ENCODE measurements around the gene OR52L1. TPM values are rescaled to one million over a fixed set of nuclear protein-coding genes. Genes with fewer than 3 reads are reported as not detected.

The OR52L1 gene
- total RNA-seq, result not detected

DNA sequence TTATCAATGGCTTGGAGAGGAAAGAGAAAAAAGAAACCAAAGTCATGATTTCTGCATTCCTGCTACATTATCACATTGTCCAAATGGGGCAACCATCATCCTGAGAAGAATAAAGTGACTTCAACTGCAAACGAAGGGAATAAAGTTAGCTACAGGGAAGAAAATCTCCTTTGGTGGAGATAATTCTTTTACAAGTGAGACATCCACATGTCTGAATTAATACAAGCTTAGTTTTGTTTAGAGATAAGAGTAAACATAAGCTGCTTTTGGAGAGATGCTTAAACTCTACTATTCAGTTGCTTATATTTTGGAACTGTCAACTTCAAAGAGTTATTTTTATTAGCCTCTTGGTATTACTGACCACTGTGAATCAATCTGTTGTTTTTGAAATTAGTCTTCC is at the start of gene OR52L1:
Gene OR52L1 (minus strand): TSS at position 101 of the 400 bp plus-strand sequence. CDS start 55 bp downstream, at position 46.
- no peaks in the 10 kb centered on the region for H3K4me1 ChIP-seq (ENCODE audit: control insufficient read depth in 3 of 3, insufficient read depth in 3 of 3, low read length in 3 of 3)
- no peak within 1 kb of the TSS for H3K4me3 ChIP-seq (ENCODE audit: low read length in 3 of 3)
- H3K27me3 ChIP-seq (ENCODE audit: control insufficient read depth in 3 of 3, insufficient read depth in 3 of 3, low read length in 3 of 3), result peaks cover 0 to 10% (median 0%) of the 10 kb centered on the region in 3 donors
- H3K9me3 ChIP-seq (ENCODE audit: control insufficient read depth in 3 of 3, low read length in 3 of 3), result no peaks in the 10 kb centered on the region
- no peaks in the 10 kb centered on the region for H3K36me3 ChIP-seq (ENCODE audit: control insufficient read depth in 3 of 3, insufficient read depth in 3 of 3, low read length in 3 of 3)
- no peak within 1 kb of the TSS for H3K9ac ChIP-seq (ENCODE audit: low read depth in 1 of 3, low read length in 3 of 3)
- no peak within 1 kb of the TSS for H3K27ac ChIP-seq (ENCODE audit: low read depth, low read length)

- Histone ChIP-seq H3K27me3 (ENCODE audit: control insufficient read depth in 3 of 3, insufficient read depth in 3 of 3, low read length in 3 of 3) (no peaks in the 10 kb centered on the region), H3K4me1 (ENCODE audit: control insufficient read depth in 3 of 3, insufficient read depth in 3 of 3, low read length in 3 of 3) (no peaks in the 10 kb centered on the region), H3K9ac (ENCODE audit: low read depth in 1 of 3, low read length in 3 of 3) (no peak within 1 kb of the TSS), H3K36me3 (ENCODE audit: control insufficient read depth in 3 of 3, insufficient read depth in 3 of 3, low read length in 3 of 3) (no peaks in the 10 kb centered on the region), H3K9me3 (ENCODE audit: control insufficient read depth in 3 of 3, low read length in 3 of 3) (no peaks in the 10 kb centered on the region), H3K27ac (ENCODE audit: low read depth, low read length) (no peak within 1 kb of the TSS), H3K4me3 (ENCODE audit: low read length in 3 of 3) (no peak within 1 kb of the TSS)
Observed at GRCh38 chr11:6030708-6031405, 44.1 kb upstream of the OR52L1 start, which contains the start of gene OR56A1. OR56A1 (minus strand) TSS chr11:6030758; CDS start chr11:6027692, 3,066 bp downstream.

- Histone ChIP-seq H3K4me3 (ENCODE audit: low read length in 3 of 3) (no peak overlapping the region), H3K27ac (ENCODE audit: low read depth, low read length) (no peak overlapping the region), H3K9ac (ENCODE audit: low read depth in 1 of 3, low read length in 3 of 3) (no peak overlapping the region), H3K9me3 (ENCODE audit: control insufficient read depth in 3 of 3, low read length in 3 of 3) (no peaks in the 10 kb centered on the region), H3K4me1 (ENCODE audit: control insufficient read depth in 3 of 3, insufficient read depth in 3 of 3, low read length in 3 of 3) (no peaks in the 10 kb centered on the region), H3K36me3 (ENCODE audit: control insufficient read depth in 3 of 3, insufficient read depth in 3 of 3, low read length in 3 of 3) (no peaks in the 10 kb centered on the region), H3K27me3 (ENCODE audit: control insufficient read depth in 3 of 3, insufficient read depth in 3 of 3, low read length in 3 of 3) (no peaks in the 10 kb centered on the region)
Observed at GRCh38 chr11:6027501-6027900, 40.7 kb upstream of the OR52L1 start.

GRCh38 chr11:6025056-6025455 is 38.3 kb upstream of the OR52L1 start:
- no peak overlapping the region for H3K4me3 ChIP-seq (ENCODE audit: low read length in 3 of 3)
- no peaks in the 10 kb centered on the region for H3K4me1 ChIP-seq (ENCODE audit: control insufficient read depth in 3 of 3, insufficient read depth in 3 of 3, low read length in 3 of 3)
- no peaks in the 10 kb centered on the region for H3K36me3 ChIP-seq (ENCODE audit: control insufficient read depth in 3 of 3, insufficient read depth in 3 of 3, low read length in 3 of 3)
- no peaks in the 10 kb centered on the region for H3K9me3 ChIP-seq (ENCODE audit: control insufficient read depth in 3 of 3, low read length in 3 of 3)
- H3K27me3 ChIP-seq (ENCODE audit: control insufficient read depth in 3 of 3, insufficient read depth in 3 of 3, low read length in 3 of 3), result no peaks in the 10 kb centered on the region
- no peak overlapping the region for H3K27ac ChIP-seq (ENCODE audit: low read depth, low read length)
- H3K9ac ChIP-seq (ENCODE audit: low read depth in 1 of 3, low read length in 3 of 3), result no peak overlapping the region

GRCh38 chr11:6022956-6023355 is 36.2 kb upstream of the OR52L1 start:
- Histone ChIP-seq H3K9ac (ENCODE audit: low read depth in 1 of 3, low read length in 3 of 3) (no peak overlapping the region), H3K36me3 (ENCODE audit: control insufficient read depth in 3 of 3, insufficient read depth in 3 of 3, low read length in 3 of 3) (no peaks in the 10 kb centered on the region), H3K9me3 (ENCODE audit: control insufficient read depth in 3 of 3, low read length in 3 of 3) (no peaks in the 10 kb centered on the region), H3K4me3 (ENCODE audit: low read length in 3 of 3) (no peak overlapping the region), H3K27me3 (ENCODE audit: control insufficient read depth in 3 of 3, insufficient read depth in 3 of 3, low read length in 3 of 3) (no peaks in the 10 kb centered on the region), H3K4me1 (ENCODE audit: control insufficient read depth in 3 of 3, insufficient read depth in 3 of 3, low read length in 3 of 3) (no peaks in the 10 kb centered on the region), H3K27ac (ENCODE audit: low read depth, low read length) (no peak overlapping the region)

GRCh38 chr11:6013042-6013441 is 26.3 kb upstream of the OR52L1 start:
- H3K4me3 ChIP-seq (ENCODE audit: low read length in 3 of 3), result no peak overlapping the region
- H3K9me3 ChIP-seq (ENCODE audit: control insufficient read depth in 3 of 3, low read length in 3 of 3), result no peaks in the 10 kb centered on the region
- no peaks in the 10 kb centered on the region for H3K36me3 ChIP-seq (ENCODE audit: control insufficient read depth in 3 of 3, insufficient read depth in 3 of 3, low read length in 3 of 3)
- no peak overlapping the region for H3K27ac ChIP-seq (ENCODE audit: low read depth, low read length)
- no peak overlapping the region for H3K9ac ChIP-seq (ENCODE audit: low read depth in 1 of 3, low read length in 3 of 3)
- peaks cover 0 to 3% (median 0%) of the 10 kb centered on the region in 3 donors for H3K27me3 ChIP-seq (ENCODE audit: control insufficient read depth in 3 of 3, insufficient read depth in 3 of 3, low read length in 3 of 3)
- no peaks in the 10 kb centered on the region for H3K4me1 ChIP-seq (ENCODE audit: control insufficient read depth in 3 of 3, insufficient read depth in 3 of 3, low read length in 3 of 3)

- H3K27me3 ChIP-seq (ENCODE audit: control insufficient read depth in 3 of 3, insufficient read depth in 3 of 3, low read length in 3 of 3), result peaks cover 0 to 3% (median 0%) of the 10 kb centered on the region in 3 donors
- H3K27ac ChIP-seq (ENCODE audit: low read depth, low read length), result no peak overlapping the region
- H3K9ac ChIP-seq (ENCODE audit: low read depth in 1 of 3, low read length in 3 of 3), result no peak overlapping the region
- no peaks in the 10 kb centered on the region for H3K9me3 ChIP-seq (ENCODE audit: control insufficient read depth in 3 of 3, low read length in 3 of 3)
- no peaks in the 10 kb centered on the region for H3K36me3 ChIP-seq (ENCODE audit: control insufficient read depth in 3 of 3, insufficient read depth in 3 of 3, low read length in 3 of 3)
- no peaks in the 10 kb centered on the region for H3K4me1 ChIP-seq (ENCODE audit: control insufficient read depth in 3 of 3, insufficient read depth in 3 of 3, low read length in 3 of 3)
- H3K4me3 ChIP-seq (ENCODE audit: low read length in 3 of 3), result no peak overlapping the region
Observed at GRCh38 chr11:6012035-6012668, 25.4 kb upstream of the OR52L1 start.

GRCh38 chr11:6006846-6007245 is 20.1 kb upstream of the OR52L1 start, which contains the start of gene OR56A4:
OR56A4 (minus strand) TSS chr11:6006946; CDS start chr11:6002992, 3,954 bp downstream.
- Histone ChIP-seq H3K4me3 (ENCODE audit: low read length in 3 of 3) (no peak within 1 kb of the TSS), H3K9ac (ENCODE audit: low read depth in 1 of 3, low read length in 3 of 3) (no peak within 1 kb of the TSS), H3K9me3 (ENCODE audit: control insufficient read depth in 3 of 3, low read length in 3 of 3) (no peaks in the 10 kb centered on the region), H3K27ac (ENCODE audit: low read depth, low read length) (no peak within 1 kb of the TSS), H3K4me1 (ENCODE audit: control insufficient read depth in 3 of 3, insufficient read depth in 3 of 3, low read length in 3 of 3) (no peaks in the 10 kb centered on the region), H3K36me3 (ENCODE audit: control insufficient read depth in 3 of 3, insufficient read depth in 3 of 3, low read length in 3 of 3) (no peaks in the 10 kb centered on the region), H3K27me3 (ENCODE audit: control insufficient read depth in 3 of 3, insufficient read depth in 3 of 3, low read length in 3 of 3) (peaks cover 0 to 3% (median 0%) of the 10 kb centered on the region in 3 donors)

DNA sequence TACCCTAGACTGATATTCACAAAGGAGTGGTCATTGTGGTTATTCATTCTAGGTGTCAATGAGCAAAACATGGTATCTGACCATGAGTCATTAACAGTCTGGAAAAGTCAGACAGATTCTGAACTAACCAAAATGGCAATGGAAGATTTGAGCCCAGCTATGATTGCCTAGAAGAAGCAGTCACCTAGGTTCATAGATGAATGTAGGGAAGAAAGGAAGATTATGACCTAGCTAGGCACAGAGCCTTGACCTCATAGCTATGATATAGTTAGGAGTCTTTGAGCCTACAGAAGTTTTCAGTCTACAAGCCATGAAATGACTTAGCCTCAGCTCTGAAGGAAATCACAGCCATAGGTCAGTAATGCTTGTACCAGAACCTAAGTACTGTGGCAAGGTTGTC is 19.6 kb upstream of the OR52L1 start:
- no peak overlapping the region for H3K4me3 ChIP-seq (ENCODE audit: low read length in 3 of 3)
- no peaks in the 10 kb centered on the region for H3K4me1 ChIP-seq (ENCODE audit: control insufficient read depth in 3 of 3, insufficient read depth in 3 of 3, low read length in 3 of 3)
- H3K9me3 ChIP-seq (ENCODE audit: control insufficient read depth in 3 of 3, low read length in 3 of 3), result no peaks in the 10 kb centered on the region
- H3K27me3 ChIP-seq (ENCODE audit: control insufficient read depth in 3 of 3, insufficient read depth in 3 of 3, low read length in 3 of 3), result no peaks in the 10 kb centered on the region
- no peak overlapping the region for H3K27ac ChIP-seq (ENCODE audit: low read depth, low read length)
- H3K9ac ChIP-seq (ENCODE audit: low read depth in 1 of 3, low read length in 3 of 3), result no peak overlapping the region
- H3K36me3 ChIP-seq (ENCODE audit: control insufficient read depth in 3 of 3, insufficient read depth in 3 of 3, low read length in 3 of 3), result no peaks in the 10 kb centered on the region

- Histone ChIP-seq H3K4me3 (ENCODE audit: low read length in 3 of 3) (no peak overlapping the region), H3K36me3 (ENCODE audit: control insufficient read depth in 3 of 3, insufficient read depth in 3 of 3, low read length in 3 of 3) (no peaks in the 10 kb centered on the region), H3K27ac (ENCODE audit: low read depth, low read length) (no peak overlapping the region), H3K9ac (ENCODE audit: low read depth in 1 of 3, low read length in 3 of 3) (no peak overlapping the region), H3K27me3 (ENCODE audit: control insufficient read depth in 3 of 3, insufficient read depth in 3 of 3, low read length in 3 of 3) (no peaks in the 10 kb centered on the region), H3K9me3 (ENCODE audit: control insufficient read depth in 3 of 3, low read length in 3 of 3) (no peaks in the 10 kb centered on the region), H3K4me1 (ENCODE audit: control insufficient read depth in 3 of 3, insufficient read depth in 3 of 3, low read length in 3 of 3) (no peaks in the 10 kb centered on the region)
Observed at GRCh38 chr11:6002202-6002699, 15.5 kb upstream of the OR52L1 start.

All from skeletal muscle tissue (tissue), 4 donors.